Keratinocyte (primary cell): ENCODE data around the gene ITGB6. TPM values are rescaled to one million over a fixed set of nuclear protein-coding genes. Genes with fewer than 3 reads are reported as not detected.

Source experiments
- DNase-seq: peaks from one replicate; pipeline ENCODE4 v3.0.0-alpha.2; 2011; ENCODE audit warnings: low read depth, missing footprints, low spot score
- FAIRE-seq: peaks from 2 replicates; lab custom pipeline; 2011; peaks lifted over from hg19 to GRCh38; lab: Jason Lieb, UNC
- H2AFZ ChIP-seq: 2 replicates; pipeline ENCODE4 v1.6.0; 2012; ENCODE audit warnings: low read length, control low read depth, inconsistent platforms; ENCODE audit not compliant: control insufficient read depth
- H3K27ac ChIP-seq: 2 replicates; pipeline ENCODE4 v1.5.1; 2011; ENCODE audit warnings: low read length; ENCODE audit not compliant: control insufficient read depth, insufficient read depth
- H3K27me3 ChIP-seq: 3 replicates; pipeline ENCODE4 v1.6.0; 2011; ENCODE audit warnings: low read length; ENCODE audit not compliant: control insufficient read depth, insufficient read depth; ENCODE audit errors: extremely low read depth
- H3K36me3 ChIP-seq, 2 experiments: 2 replicates in 1 of 2; 3 replicates in 1 of 2; pipeline ENCODE4 v1.5.1; 2011; ENCODE audit warnings: low read length in 2 of 2, mild to moderate bottlenecking in 1 of 2; ENCODE audit not compliant: control insufficient read depth in 2 of 2, insufficient read depth in 2 of 2; ENCODE audit errors: extremely low read depth in 1 of 2
- H3K4me1 ChIP-seq: 3 replicates; pipeline ENCODE4 v1.5.1; 2011; ENCODE audit warnings: low read length; ENCODE audit not compliant: control insufficient read depth, insufficient read depth; ENCODE audit errors: extremely low read depth
- H3K4me2 ChIP-seq: 3 replicates; pipeline ENCODE4 v1.6.0; 2011; ENCODE audit warnings: low read depth, low read length; ENCODE audit not compliant: control insufficient read depth, insufficient read depth; ENCODE audit errors: extremely low read depth
- H3K4me3 ChIP-seq, 3 experiments: fragments of 200-600 bp in 1 of 3; sonication (generic) in 1 of 3; 2 replicates in 2 of 3; 3 replicates in 1 of 3; pipeline ENCODE4 v1.5.1; 2011 to 2016; ENCODE audit warnings: low read length in 3 of 3, mild to moderate bottlenecking in 3 of 3, control low read depth in 2 of 3, inconsistent platforms in 1 of 3, low read depth in 1 of 3, mixed read lengths in 1 of 3, mixed run types in 1 of 3, moderate library complexity in 1 of 3; ENCODE audit not compliant: control insufficient read depth in 2 of 3, insufficient read depth in 2 of 3; ENCODE audit errors: extremely low read depth in 1 of 3
- H3K79me2 ChIP-seq: 2 replicates; pipeline ENCODE4 v1.6.0; 2012; ENCODE audit warnings: low read length; ENCODE audit not compliant: control insufficient read depth, insufficient read depth
- H3K9ac ChIP-seq: 3 replicates; pipeline ENCODE4 v1.6.0; 2011; ENCODE audit warnings: low read length; ENCODE audit not compliant: control insufficient read depth, insufficient read depth; ENCODE audit errors: extremely low read depth
- H3K9me1 ChIP-seq: 3 replicates; pipeline ENCODE4 v1.6.0; 2011; ENCODE audit warnings: low read length; ENCODE audit not compliant: control insufficient read depth, insufficient read depth; ENCODE audit errors: extremely low read depth
- H3K9me3 ChIP-seq: 2 replicates; pipeline ENCODE4 v1.5.1; 2012; ENCODE audit warnings: low read depth, low read length; ENCODE audit not compliant: control insufficient read depth
- H4K20me1 ChIP-seq: 3 replicates; pipeline ENCODE4 v1.6.0; 2011; ENCODE audit warnings: low read length; ENCODE audit not compliant: control insufficient read depth, insufficient read depth; ENCODE audit errors: extremely low read depth
- CTCF ChIP-seq, 3 experiments: IDR thresholded peaks in 1 of 3; conservative IDR thresholded peaks in 1 of 3; optimal IDR thresholded peaks in 1 of 3; 2 replicates in 2 of 3; 3 replicates in 1 of 3; pipeline versions ENCODE3 to v1.5.1; 2011; ENCODE audit warnings: low read length in 3 of 3, mild to moderate bottlenecking in 3 of 3, moderate library complexity in 2 of 3, control low read depth in 1 of 3, inconsistent platforms in 1 of 3; ENCODE audit not compliant: insufficient read depth in 2 of 3; ENCODE audit errors: extremely low read depth in 1 of 3
- EZH2 ChIP-seq: IDR thresholded peaks from one replicate; pipeline ENCODE4 v1.6.1; 2012; ENCODE audit warnings: inconsistent platforms, mild to moderate bottlenecking, low read length, moderate library complexity
- dilution Hi-C: fragments of 300-500 bp; cut with MboI; formaldehyde crosslinking; loops from one replicate; pipeline ENCODE4 v1.7.0; 2020; ENCODE audit warnings: low sequenced_read_pairs; ENCODE audit not compliant: extremely low pct_ligation_motif_present
- polyA plus RNA-seq, 5 experiments: library from polyadenylated mRNA; depleted of rRNA in 3 of 5; stranded (reverse) in 3 of 5; stranded (forward) in 1 of 5; unstranded in 1 of 5; fragments of >200 nt; gene quantifications; 1 replicate in 1 of 5; 2 replicates in 3 of 5; 3 replicates in 1 of 5; pipeline versions ENCODE4 v1.2.1 to v1.2.3, GENCODE V29; 2011 to 2012; ENCODE audit warnings: missing spikeins in 2 of 5, low read depth in 1 of 5, low replicate concordance in 1 of 5

Gene ITGB6
- polyA plus RNA-seq, 1 donor (not counting 4 experiments of a cell fraction or from before 2014, with no cell fraction given) = 183 TPM

- H3K79me2 ChIP-seq = peaks cover 4% of the 10 kb centered on the region
- no peak for FAIRE-seq
- peaks cover 0 to 3% of the 10 kb centered on the region in 2 experiments for H3K36me3 ChIP-seq
- H3K9me1 ChIP-seq = no peaks in the 10 kb centered on the region
- TF ChIP-seq EZH2 (no peak), CTCF (optimal IDR thresholded peaks at IDR 0.05 in 1 of 3, IDR thresholded peaks at IDR 0.05 in 1 of 3, conservative IDR thresholded peaks at IDR 0.05 in 1 of 3; ENCODE audit: extremely low read depth in 1 of 3, insufficient read depth in 2 of 3, low read length in 3 of 3) (no peak)
- no peaks in the 10 kb centered on the region for H3K27me3 ChIP-seq
- dilution Hi-C loops = no loop called here
- H3K9me3 ChIP-seq = no peaks in the 10 kb centered on the region
- peaks cover 19% of the 10 kb centered on the region for H3K4me1 ChIP-seq
- H3K4me2 ChIP-seq = no peak overlapping the region
- H3K4me3 ChIP-seq = no peak overlapping the region
- no peaks in the 10 kb centered on the region for H4K20me1 ChIP-seq
- no peak overlapping the region for H3K9ac ChIP-seq
- H3K27ac ChIP-seq = no peak overlapping the region
- DNase-seq = no peak
- no peak overlapping the region for H2AFZ ChIP-seq
Measured at GRCh38 chr2:160060297-160060696, 139.8 kb downstream of the ITGB6 start.

GRCh38 chr2:160057356-160057755, 142.7 kb downstream of the ITGB6 start:
- H3K36me3 ChIP-seq = peaks cover 0 to 3% of the 10 kb centered on the region in 2 experiments

More at GRCh38 chr2:160057356-160057755, 142.7 kb downstream of the ITGB6 start:
- TF ChIP-seq CTCF (optimal IDR thresholded peaks at IDR 0.05 in 1 of 3, IDR thresholded peaks at IDR 0.05 in 1 of 3, conservative IDR thresholded peaks at IDR 0.05 in 1 of 3; ENCODE audit: extremely low read depth in 1 of 3, insufficient read depth in 2 of 3, low read length in 3 of 3) = no peak
- TF ChIP-seq EZH2 = no peak
- Histone ChIP-seq H3K4me1 (peaks cover 12% of the 10 kb centered on the region), H3K27ac (no peak overlapping the region), H2AFZ (no peak overlapping the region), H3K4me3 (no peak overlapping the region), H3K9ac (no peak overlapping the region), H3K9me3 (no peaks in the 10 kb centered on the region), H4K20me1 (no peaks in the 10 kb centered on the region), H3K27me3 (no peaks in the 10 kb centered on the region), H3K79me2 (peaks cover 4% of the 10 kb centered on the region), H3K4me2 (no peak overlapping the region), H3K9me1 (no peaks in the 10 kb centered on the region)
- DNase-seq (no peak), FAIRE-seq (no peak)
- dilution Hi-C loops = no loop called here
